Karpas-422 (cell line): ENCODE results near the gene PAX3. TPM values are rescaled to one million over a fixed set of nuclear protein-coding genes. Genes with fewer than 3 reads are reported as not detected.

Experiments used
- DNase-seq: peaks from one replicate; pipeline ENCODE4 v3.0.0-alpha.2; 2015
- H2AFZ ChIP-seq: fragments of 200-600 bp; sonication (generic); 2 replicates; pipeline ENCODE4 v1.6.1; 2014; ENCODE audit warnings: antibody characterized with exemption, low read length, mixed read lengths
- H3K27ac ChIP-seq: fragments of 200-600 bp; sonication (generic); 2 replicates; pipeline ENCODE4 v1.5.1; 2014; ENCODE audit warnings: mild to moderate bottlenecking, low read length, moderate library complexity
- H3K27me3 ChIP-seq: fragments of 200-600 bp; sonication (generic); 2 replicates; pipeline ENCODE4 v1.6.1; 2014; ENCODE audit warnings: low read length, mixed read lengths
- H3K36me3 ChIP-seq: fragments of 200-600 bp; sonication (generic); 2 replicates; pipeline ENCODE4 v1.6.1; 2014; ENCODE audit warnings: low read length, mixed read lengths; ENCODE audit not compliant: insufficient read depth
- H3K4me1 ChIP-seq: fragments of 200-600 bp; sonication (generic); 2 replicates; pipeline ENCODE4 v1.6.1; 2014; ENCODE audit warnings: mild to moderate bottlenecking, low read length, mixed read lengths
- H3K4me2 ChIP-seq: fragments of 200-600 bp; sonication (generic); 2 replicates; pipeline ENCODE4 v1.6.1; 2014; ENCODE audit warnings: low read length, low read depth, mild to moderate bottlenecking; ENCODE audit not compliant: poor library complexity, severe bottlenecking
- H3K4me3 ChIP-seq: fragments of 200-600 bp; sonication (generic); 2 replicates; pipeline ENCODE4 v1.5.1; 2014; ENCODE audit warnings: mild to moderate bottlenecking, antibody characterized with exemption, low read length, mixed read lengths
- H3K79me2 ChIP-seq: fragments of 200-600 bp; sonication (generic); 2 replicates; pipeline ENCODE4 v1.6.1; 2014; ENCODE audit warnings: mild to moderate bottlenecking, low read length, mixed read lengths
- H3K9ac ChIP-seq: fragments of 200-600 bp; sonication (generic); 2 replicates; pipeline ENCODE4 v1.6.0; 2014; ENCODE audit warnings: low read length
- H3K9me2 ChIP-seq: fragments of 200-600 bp; sonication (generic), shearing (Covaris generic); replicated peaks from 2 replicates; pipeline ENCODE4 v1.6.0; 2014; ENCODE audit warnings: mild to moderate bottlenecking, low read length, moderate library complexity; ENCODE audit not compliant: insufficient read depth
- H3K9me3 ChIP-seq: fragments of 300-700, 200-600 bp; sonication (generic); 2 replicates; pipeline ENCODE4 v1.6.1; 2014; ENCODE audit warnings: low read length, mixed read lengths
- H4K20me1 ChIP-seq: fragments of 200-600 bp; sonication (generic); 2 replicates; pipeline ENCODE4 v1.6.1; 2014; ENCODE audit warnings: mild to moderate bottlenecking, antibody characterized with exemption, low read length, low read depth; ENCODE audit not compliant: insufficient read depth
- total RNA-seq: library from RNA; depleted of rRNA; stranded (reverse); fragments of >200 nt; shearing (Covaris generic); gene quantifications from 2 replicates; pipeline ENCODE4 v1.2.3, GENCODE V29; 2014; ENCODE audit warnings: low replicate concordance

The PAX3 gene
- total RNA-seq, 1 experiment from 2014 or later, result not detected

DNA sequence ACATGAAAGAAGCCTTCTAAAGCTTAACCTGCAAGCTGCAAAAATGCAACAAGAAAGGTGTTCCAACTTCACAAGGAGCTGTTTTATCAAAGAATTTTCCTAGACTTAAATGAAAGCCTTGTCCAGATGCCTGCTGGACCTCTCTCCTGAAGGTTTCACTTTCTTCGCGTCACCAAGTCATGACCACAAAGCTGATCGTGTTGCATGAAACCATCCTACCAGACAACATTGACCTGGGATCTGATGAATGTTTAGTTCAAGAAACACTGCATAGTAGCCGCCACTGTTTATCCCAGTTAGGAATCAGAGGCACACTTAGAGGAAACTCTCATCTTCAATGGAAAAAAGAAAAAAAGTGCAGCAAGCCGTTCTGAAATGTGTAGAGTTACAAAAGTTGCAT, 26.9 kb downstream of the PAX3 start:
- Histone ChIP-seq H4K20me1 (no peaks in the 10 kb centered on the region), H3K9me2 (no peaks in the 10 kb centered on the region), H3K4me3 (no peak overlapping the region), H3K27me3 (no peaks in the 10 kb centered on the region), H3K79me2 (no peaks in the 10 kb centered on the region), H3K9me3 (no peaks in the 10 kb centered on the region), H3K27ac (no peak overlapping the region), H3K4me2 (no peak overlapping the region), H3K4me1 (no peaks in the 10 kb centered on the region), H2AFZ (no peak overlapping the region), H3K9ac (no peak overlapping the region), H3K36me3 (no peaks in the 10 kb centered on the region)
- no peak for DNase-seq

- H3K27ac ChIP-seq, result no peak overlapping the region
- no peaks in the 10 kb centered on the region for H3K27me3 ChIP-seq
- no peak overlapping the region for H3K4me2 ChIP-seq
- no peaks in the 10 kb centered on the region for H3K36me3 ChIP-seq
- no peak overlapping the region for H2AFZ ChIP-seq
- H3K9me2 ChIP-seq, result no peaks in the 10 kb centered on the region
- no peaks in the 10 kb centered on the region for H3K9me3 ChIP-seq
- no peaks in the 10 kb centered on the region for H3K79me2 ChIP-seq
- no peaks in the 10 kb centered on the region for H4K20me1 ChIP-seq
- H3K4me3 ChIP-seq, result no peak overlapping the region
- DNase-seq, result no peak
- H3K4me1 ChIP-seq, result no peaks in the 10 kb centered on the region
- no peak overlapping the region for H3K9ac ChIP-seq
Observed at GRCh38 chr2:222270396-222270795, 28.4 kb downstream of the PAX3 start.

DNA sequence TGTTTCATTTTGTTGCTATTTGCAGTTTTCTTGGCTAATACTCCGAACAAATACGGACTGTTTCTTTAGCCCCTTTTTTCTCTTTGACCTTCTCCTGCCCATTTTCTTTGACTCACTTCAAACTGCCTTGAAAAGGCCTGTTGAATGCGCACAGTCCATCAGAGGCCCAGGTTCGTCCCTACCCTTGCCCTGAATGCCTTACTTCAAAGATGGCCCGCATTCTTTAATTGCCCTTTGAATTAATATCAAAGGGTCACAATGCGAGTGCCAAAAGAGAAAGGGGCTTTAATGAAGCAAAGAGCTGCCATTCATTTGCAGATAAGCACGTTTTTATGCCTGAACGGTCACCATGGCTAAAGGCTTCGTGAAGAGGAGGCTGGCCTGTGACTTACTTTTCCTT, 29.7 kb downstream of the PAX3 start:
- no peak for DNase-seq
- no peaks in the 10 kb centered on the region for H3K9me2 ChIP-seq
- H3K9ac ChIP-seq, result no peak overlapping the region
- H3K4me2 ChIP-seq, result no peak overlapping the region
- no peaks in the 10 kb centered on the region for H3K27me3 ChIP-seq
- no peaks in the 10 kb centered on the region for H3K36me3 ChIP-seq
- no peaks in the 10 kb centered on the region for H3K79me2 ChIP-seq
- no peak overlapping the region for H2AFZ ChIP-seq
- no peaks in the 10 kb centered on the region for H3K4me1 ChIP-seq
- no peaks in the 10 kb centered on the region for H4K20me1 ChIP-seq
- H3K27ac ChIP-seq, result no peak overlapping the region
- no peaks in the 10 kb centered on the region for H3K9me3 ChIP-seq
- H3K4me3 ChIP-seq, result no peak overlapping the region

GRCh38 chr2:222268311-222268990, 30.3 kb downstream of the PAX3 start:
- Histone ChIP-seq H3K36me3 (no peaks in the 10 kb centered on the region), H3K9me2 (no peaks in the 10 kb centered on the region), H3K27me3 (no peaks in the 10 kb centered on the region), H3K4me3 (no peak overlapping the region), H3K79me2 (no peaks in the 10 kb centered on the region), H4K20me1 (no peaks in the 10 kb centered on the region), H3K27ac (no peak overlapping the region), H3K4me2 (no peak overlapping the region), H2AFZ (no peak overlapping the region), H3K9me3 (no peaks in the 10 kb centered on the region), H3K4me1 (no peaks in the 10 kb centered on the region), H3K9ac (no peak overlapping the region)
- no peak for DNase-seq

- H2AFZ ChIP-seq, result no peak overlapping the region
- no peaks in the 10 kb centered on the region for H3K27me3 ChIP-seq
- no peaks in the 10 kb centered on the region for H3K9me3 ChIP-seq
- no peak overlapping the region for H3K4me3 ChIP-seq
- H3K79me2 ChIP-seq, result no peaks in the 10 kb centered on the region
- no peak for DNase-seq
- H3K9me2 ChIP-seq, result no peaks in the 10 kb centered on the region
- H3K9ac ChIP-seq, result no peak overlapping the region
- H4K20me1 ChIP-seq, result no peaks in the 10 kb centered on the region
- H3K27ac ChIP-seq, result no peak overlapping the region
- H3K36me3 ChIP-seq, result no peaks in the 10 kb centered on the region
- H3K4me2 ChIP-seq, result no peak overlapping the region
- H3K4me1 ChIP-seq, result no peaks in the 10 kb centered on the region
Observed at GRCh38 chr2:222264791-222265320, 33.9 kb downstream of the PAX3 start.

DNA sequence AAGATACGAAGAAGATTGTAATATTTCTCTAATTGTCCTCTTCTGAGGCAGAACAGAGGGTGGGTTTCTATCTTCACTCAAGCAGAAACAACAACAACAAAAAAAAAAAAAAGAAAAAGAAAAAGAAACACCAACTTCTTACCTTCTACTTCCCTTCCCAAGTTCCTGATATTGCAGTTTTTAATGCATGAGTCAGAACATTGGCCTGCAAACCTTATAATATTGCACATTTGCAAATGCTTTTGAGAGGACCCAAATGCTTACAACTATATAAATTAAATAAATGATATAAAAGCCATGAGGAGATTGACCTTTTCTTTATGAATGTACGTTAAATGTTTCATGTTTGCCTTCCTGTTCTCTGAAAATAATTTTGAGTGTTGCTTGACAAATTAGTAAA, 37.3 kb downstream of the PAX3 start:
- DNase-seq, result no peak
- no peak overlapping the region for H3K27ac ChIP-seq
- H3K9me2 ChIP-seq, result no peaks in the 10 kb centered on the region
- H2AFZ ChIP-seq, result no peak overlapping the region
- H3K4me2 ChIP-seq, result no peak overlapping the region
- H3K4me1 ChIP-seq, result no peaks in the 10 kb centered on the region
- no peaks in the 10 kb centered on the region for H3K9me3 ChIP-seq
- H4K20me1 ChIP-seq, result no peaks in the 10 kb centered on the region
- H3K9ac ChIP-seq, result no peak overlapping the region
- no peaks in the 10 kb centered on the region for H3K27me3 ChIP-seq
- no peaks in the 10 kb centered on the region for H3K79me2 ChIP-seq
- H3K4me3 ChIP-seq, result no peak overlapping the region
- H3K36me3 ChIP-seq, result no peaks in the 10 kb centered on the region

DNA sequence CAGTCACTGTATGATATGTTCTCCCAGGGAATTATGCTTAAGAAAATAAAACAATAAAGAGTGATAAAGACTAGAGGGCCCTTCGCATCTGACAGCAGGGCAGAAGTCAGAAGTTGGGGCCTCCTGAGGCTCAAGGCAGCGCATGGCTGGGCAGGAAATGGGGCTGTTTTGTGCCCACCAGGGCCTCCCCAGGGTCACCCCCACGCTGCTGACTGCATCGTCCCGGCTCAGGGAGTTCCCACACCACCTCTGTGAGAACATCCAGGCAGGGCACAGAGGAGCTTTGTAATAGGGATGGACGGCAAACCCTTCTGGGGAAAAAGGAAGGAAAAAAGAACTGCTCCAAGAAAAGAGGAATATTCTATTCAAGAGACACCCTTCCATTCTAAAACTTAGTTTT, 41.2 kb downstream of the PAX3 start:
- Histone ChIP-seq H3K9me3 (no peaks in the 10 kb centered on the region), H4K20me1 (no peaks in the 10 kb centered on the region), H2AFZ (no peak overlapping the region), H3K4me1 (no peaks in the 10 kb centered on the region), H3K36me3 (no peaks in the 10 kb centered on the region), H3K9me2 (no peaks in the 10 kb centered on the region), H3K79me2 (no peaks in the 10 kb centered on the region), H3K27me3 (no peaks in the 10 kb centered on the region), H3K4me3 (no peak overlapping the region), H3K9ac (no peak overlapping the region), H3K4me2 (no peak overlapping the region), H3K27ac (no peak overlapping the region)
- DNase-seq, result no peak

DNA sequence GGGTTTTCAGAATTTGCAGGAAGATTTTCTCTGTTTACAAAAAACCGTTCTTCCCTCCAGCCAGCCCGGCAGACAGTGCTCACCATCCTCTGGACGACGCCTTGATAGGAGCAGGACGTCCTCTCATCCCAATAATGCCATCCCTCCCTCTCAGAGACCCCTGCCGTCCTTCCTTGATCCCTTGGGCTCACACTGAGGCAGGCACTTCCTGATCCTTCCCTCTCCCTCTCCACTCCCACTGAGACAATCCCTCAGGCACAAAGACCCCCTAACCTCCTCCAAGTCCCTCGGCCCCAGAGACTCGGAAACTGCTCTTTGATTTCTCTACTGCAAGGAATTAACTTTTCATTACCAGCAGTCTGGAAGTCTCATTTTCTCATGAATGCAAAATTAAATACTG, 42.5 kb downstream of the PAX3 start:
- Histone ChIP-seq H3K27me3 (no peaks in the 10 kb centered on the region), H3K9me3 (no peaks in the 10 kb centered on the region), H3K4me2 (no peak overlapping the region), H4K20me1 (no peaks in the 10 kb centered on the region), H3K9ac (no peak overlapping the region), H3K9me2 (no peaks in the 10 kb centered on the region), H3K4me3 (no peak overlapping the region), H2AFZ (no peak overlapping the region), H3K79me2 (no peaks in the 10 kb centered on the region), H3K36me3 (no peaks in the 10 kb centered on the region), H3K27ac (no peak overlapping the region), H3K4me1 (no peaks in the 10 kb centered on the region)
- DNase-seq, result no peak
